ENCODE measurements around the gene CNTNAP2. TPM values are rescaled to one million over a fixed set of nuclear protein-coding genes. Genes with fewer than 3 reads are reported as not detected.

The CNTNAP2 gene
- total RNA-seq, 3 donors from 2014 or later (not counting 1 experiment from before 2014, with no cell fraction given), result 0.18 to 1.1 TPM; not detected in 1

DNA sequence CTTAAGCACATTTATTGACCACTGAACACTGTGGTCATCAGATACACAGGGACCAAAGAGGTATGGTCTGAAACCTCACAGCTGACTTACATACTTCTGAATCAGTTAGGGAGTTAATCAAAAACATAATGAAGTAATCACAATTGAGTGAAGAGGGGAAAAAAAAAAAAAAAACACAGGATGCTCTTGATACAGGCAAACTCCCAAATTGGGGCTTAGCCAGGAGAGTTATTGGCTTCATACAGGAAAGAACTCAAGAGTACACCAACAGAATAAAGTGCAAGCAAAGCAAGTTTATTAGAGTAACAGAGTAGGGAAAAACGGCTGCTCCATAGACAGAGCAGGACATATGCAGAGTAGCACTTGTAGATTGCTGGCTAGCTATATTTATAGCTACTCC is 917.0 kb downstream of the CNTNAP2 start:
- intact Hi-C loops (cut with micrococcal nuclease), result no loop called here
- no peaks in the 10 kb centered on the region for H3K36me3 ChIP-seq (ENCODE audit: control insufficient read depth, insufficient read depth, low read length)
- peaks cover under 1% of the 10 kb centered on the region for H3K36me3 Mint-ChIP-seq
- no peaks in the 10 kb centered on the region for H3K27me3 Mint-ChIP-seq (ENCODE audit: low read depth in 2 of 2)
- peaks cover 11 to 18% of the 10 kb centered on the region in 2 donors for H3K9me3 Mint-ChIP-seq
- H3K4me1 ChIP-seq (ENCODE audit: control insufficient read depth, insufficient read depth, low read length), result no peaks in the 10 kb centered on the region
- H3K4me1 Mint-ChIP-seq, result no peaks in the 10 kb centered on the region
- H3K4me3 ChIP-seq (ENCODE audit: low read length), result no peak overlapping the region
- H3K27me3 ChIP-seq (ENCODE audit: control insufficient read depth, insufficient read depth, low read length), result no peaks in the 10 kb centered on the region
- DNase-seq (no peak), ATAC-seq (no peak)
- WGBS (ENCODE audit: insufficient coverage), result no CpG with 5 or more reads among the region's 1 CpG
- no peaks in the 10 kb centered on the region for H3K9me3 ChIP-seq (ENCODE audit: control insufficient read depth, insufficient read depth, low read length)
- H3K27ac ChIP-seq (ENCODE audit: low read length), result no peak overlapping the region
- H3K27ac Mint-ChIP-seq, result no peak overlapping the region
- TF ChIP-seq CTCF (IDR thresholded peaks at IDR 0.05), result no peak
- no peak overlapping the region for H3K4me3 Mint-ChIP-seq

DNA sequence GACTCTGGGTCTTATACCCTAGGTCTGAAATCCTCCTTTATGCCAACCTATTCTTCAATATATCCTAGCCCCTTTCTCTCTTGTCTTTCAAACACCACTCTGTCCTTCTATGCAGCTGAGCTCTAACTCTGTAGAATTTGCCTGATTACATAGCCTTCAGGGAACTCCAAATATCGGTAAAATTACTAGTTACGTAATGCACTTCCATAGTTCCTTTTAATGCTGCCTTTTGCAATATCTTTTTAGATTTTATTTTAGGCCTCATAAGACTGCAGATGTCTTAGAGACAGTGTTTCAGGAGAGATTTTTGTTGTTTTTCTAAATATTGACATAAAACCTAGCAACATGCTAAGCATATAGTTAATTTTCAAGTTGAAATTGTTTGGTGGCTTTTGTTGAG is 924.8 kb downstream of the CNTNAP2 start:
- no peaks in the 10 kb centered on the region for H3K27me3 Mint-ChIP-seq (ENCODE audit: low read depth in 2 of 2)
- H3K4me3 ChIP-seq (ENCODE audit: low read length), result no peak overlapping the region
- H3K9me3 ChIP-seq (ENCODE audit: control insufficient read depth, insufficient read depth, low read length), result no peaks in the 10 kb centered on the region
- no peak overlapping the region for H3K27ac ChIP-seq (ENCODE audit: low read length)
- H3K36me3 ChIP-seq (ENCODE audit: control insufficient read depth, insufficient read depth, low read length), result no peaks in the 10 kb centered on the region
- DNase-seq, result no peak
- 94% methylated on average over 2 of the region's 2 CpGs for WGBS (ENCODE audit: insufficient coverage)
- no peaks in the 10 kb centered on the region for H3K4me1 ChIP-seq (ENCODE audit: control insufficient read depth, insufficient read depth, low read length)
- H3K36me3 Mint-ChIP-seq, result no peaks in the 10 kb centered on the region
- no peak for ATAC-seq
- peaks cover 6 to 7% of the 10 kb centered on the region in 2 donors for H3K9me3 Mint-ChIP-seq
- no peak overlapping the region for H3K27ac Mint-ChIP-seq
- no peak overlapping the region for H3K4me3 Mint-ChIP-seq
- H3K27me3 ChIP-seq (ENCODE audit: control insufficient read depth, insufficient read depth, low read length), result no peaks in the 10 kb centered on the region
- H3K4me1 Mint-ChIP-seq, result no peaks in the 10 kb centered on the region
- intact Hi-C loops (cut with micrococcal nuclease), result no loop called here
- TF ChIP-seq CTCF (IDR thresholded peaks at IDR 0.05), result no peak

DNA sequence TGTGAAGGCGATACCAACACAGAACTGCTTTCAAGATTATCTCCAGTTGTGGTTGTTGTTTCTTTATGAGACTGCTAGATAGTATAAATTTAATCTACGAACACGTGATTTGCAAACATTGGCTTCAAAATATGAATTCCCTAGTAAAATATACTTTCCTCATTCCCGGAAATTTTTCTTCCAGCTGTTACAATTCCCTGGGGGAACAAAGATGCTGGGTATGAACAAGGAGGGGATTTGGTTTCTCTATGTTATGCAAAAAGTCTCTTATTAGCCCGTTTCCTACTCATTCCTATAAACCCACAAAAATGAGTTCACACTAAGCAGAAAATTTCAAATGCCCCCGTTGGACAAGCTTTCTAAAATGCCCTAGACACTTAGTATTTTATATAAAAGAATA is 928.3 kb downstream of the CNTNAP2 start:
- no peak for ATAC-seq
- no peak for DNase-seq
- H3K36me3 Mint-ChIP-seq, result no peaks in the 10 kb centered on the region

More for the DNA sequence above, 928.3 kb downstream of the CNTNAP2 start:
- WGBS (ENCODE audit: insufficient coverage), result no CpG with 5 or more reads among the region's 6 CpGs
- Histone ChIP-seq H3K4me3 (ENCODE audit: low read length) (no peak overlapping the region), H3K9me3 (ENCODE audit: control insufficient read depth, insufficient read depth, low read length) (no peaks in the 10 kb centered on the region), H3K27ac (ENCODE audit: low read length) (no peak overlapping the region), H3K4me1 (ENCODE audit: control insufficient read depth, insufficient read depth, low read length) (no peaks in the 10 kb centered on the region), H3K27me3 (ENCODE audit: control insufficient read depth, insufficient read depth, low read length) (no peaks in the 10 kb centered on the region), H3K36me3 (ENCODE audit: control insufficient read depth, insufficient read depth, low read length) (no peaks in the 10 kb centered on the region)
- no peak for TF ChIP-seq CTCF (IDR thresholded peaks at IDR 0.05)
- Mint-ChIP-seq H3K4me3 (no peak overlapping the region), H3K4me1 (no peaks in the 10 kb centered on the region), H3K27ac (no peak overlapping the region), H3K9me3 (peaks cover 3 to 5% of the 10 kb centered on the region in 2 donors), H3K27me3 (ENCODE audit: low read depth in 2 of 2) (no peaks in the 10 kb centered on the region)
- intact Hi-C loops (cut with micrococcal nuclease), result no loop called here

All from natural killer cell (primary cell).